K562 (cell line): ENCODE measurements around the gene CYSTM1. TPM values are rescaled to one million over a fixed set of nuclear protein-coding genes. Genes with fewer than 3 reads are reported as not detected.
A peak's percentile ranks its signal among the peaks of the same experiment; 100 is the strongest.

ENCODE experiments used
- ATAC-seq: fragments of 200-7000 bp; cut with Tn5 transposase; 3 replicates; pipeline ENCODE4 v1.9.1; 2020; ENCODE audit warnings: moderate library complexity
- BruUV-seq: library from RNA; stranded (reverse); fragments of 400-500 nt; replicated peaks from 2 replicates; lab custom pipeline; 2021; lab: Mats Ljungman, UMichigan
- CTCF ChIA-PET: fragments of 300-600 bp; formaldehyde crosslinking; extraction: SDS; loops from one replicate; lab custom pipeline; 2021; ENCODE audit warnings: low intra/inter-chr PET ratio; lab: Yijun Ruan, JAX
- POLR2A ChIA-PET: fragments of 300-600, 350-650 bp; sonication (Branson Sonifier 250); formaldehyde crosslinking; extraction: SDS; loops from one replicate; lab custom pipeline; 2021; ENCODE audit warnings: antibody characterized with exemption, inconsistent platforms; lab: Yijun Ruan, JAX
- DNase-seq, 4 experiments: peaks; one replicate each; pipeline versions ENCODE4 v3.0.0 to v3.0.0-alpha.2; 2011 to 2018; ENCODE audit warnings: low spot score in 3 of 4, mixed read lengths in 3 of 4; ENCODE audit errors: extremely low read depth in 1 of 4
- FAIRE-seq: peaks from 2 replicates; lab custom pipeline; 2011; peaks lifted over from hg19 to GRCh38; lab: Jason Lieb, UNC
- H2AFZ ChIP-seq: 2 replicates; pipeline ENCODE4 v1.6.0; 2011; ENCODE audit warnings: low read depth, low read length, control low read depth, inconsistent platforms
- H3K27ac ChIP-seq: fragments of 200-600 bp; 3 replicates; pipeline ENCODE4 v1.8.0; 2011; ENCODE audit warnings: low read depth, mild to moderate bottlenecking, control low read depth, inconsistent platforms, low read length, moderate library complexity, mixed read lengths; ENCODE audit errors: extremely low read depth
- H3K27me3 ChIP-seq, 2 experiments: fragments of 300-600 bp in 1 of 2; 2 replicates in 1 of 2; 3 replicates in 1 of 2; pipeline versions ENCODE4 v1.6.0 to v1.8.0; 2011; ENCODE audit warnings: inconsistent platforms in 2 of 2, low read length in 2 of 2, mild to moderate bottlenecking in 1 of 2, mixed read lengths in 1 of 2, moderate library complexity in 1 of 2; ENCODE audit not compliant: control insufficient read depth in 2 of 2, insufficient read depth in 2 of 2
- H3K36me3 ChIP-seq: fragments of 300-600 bp; 3 replicates; pipeline ENCODE4 v1.8.0; 2011; ENCODE audit warnings: mild to moderate bottlenecking, low read length, inconsistent platforms; ENCODE audit not compliant: control insufficient read depth, insufficient read depth
- H3K4me1 ChIP-seq, 2 experiments: fragments of 200-600 bp in 1 of 2; replicated peaks in 1 of 2; 2 replicates in 1 of 2; 3 replicates in 1 of 2; pipeline versions ENCODE4 v1.5.1 to v1.8.0; 2011; ENCODE audit warnings: inconsistent platforms in 2 of 2, low read length in 2 of 2, mild to moderate bottlenecking in 1 of 2, mixed read lengths in 1 of 2, moderate library complexity in 1 of 2; ENCODE audit not compliant: control insufficient read depth in 2 of 2, insufficient read depth in 2 of 2
- H3K4me2 ChIP-seq: 2 replicates; pipeline ENCODE4 v1.6.1; 2011; ENCODE audit warnings: low read length, control low read depth, inconsistent platforms, mixed read lengths; ENCODE audit not compliant: insufficient read depth
- H3K4me3 ChIP-seq: fragments of 200-600 bp; sonication (generic), shearing (Covaris generic); 2 replicates; pipeline ENCODE4 v1.5.1; 2016; ENCODE audit warnings: control low read depth, inconsistent platforms
- H3K79me2 ChIP-seq: fragments of 200-600 bp; 3 replicates; pipeline ENCODE4 v1.8.0; 2011; ENCODE audit warnings: low read length, inconsistent platforms; ENCODE audit not compliant: control insufficient read depth, insufficient read depth
- H3K9ac ChIP-seq, 2 experiments: 2 replicates each; pipeline versions ENCODE4 v1.6.0 to v1.6.1; 2011; ENCODE audit warnings: low read depth in 2 of 2, low read length in 2 of 2, control low read depth in 1 of 2, inconsistent platforms in 1 of 2, mild to moderate bottlenecking in 1 of 2, mixed read lengths in 1 of 2; ENCODE audit not compliant: insufficient read depth in 1 of 2
- H3K9me1 ChIP-seq: one replicate; pipeline ENCODE4 v1.6.0; 2011; ENCODE audit warnings: inconsistent platforms, mild to moderate bottlenecking, low read length, moderate library complexity; ENCODE audit not compliant: control insufficient read depth, insufficient read depth
- H3K9me3 ChIP-seq: replicated peaks from 2 replicates; pipeline ENCODE4 v1.5.1; 2011; ENCODE audit warnings: low read depth, low read length, inconsistent platforms; ENCODE audit not compliant: control insufficient read depth, insufficient read depth
- H4K20me1 ChIP-seq: replicated peaks from 2 replicates; pipeline ENCODE4 v1.6.1; 2011; ENCODE audit warnings: low read length, inconsistent platforms, mixed read lengths; ENCODE audit not compliant: control insufficient read depth, insufficient read depth
- ARID1B ChIP-seq: fragments of 450-650 bp; IDR thresholded peaks from 2 replicates; pipeline ENCODE4 v1.6.1; 2016; ENCODE audit warnings: antibody characterized with exemption, mild to moderate bottlenecking, inconsistent platforms
- BRD4 ChIP-seq: fragments of 200-600 bp; sonication (generic); IDR thresholded peaks from 2 replicates; pipeline ENCODE4 v1.6.1; 2017; ENCODE audit warnings: inconsistent platforms
- CBFA2T3 ChIP-seq: fragments of 450-650 bp; IDR thresholded peaks from 2 replicates; pipeline ENCODE4 v1.6.1; 2017
- DPF2 ChIP-seq: fragments of 450-650 bp; IDR thresholded peaks from 2 replicates; pipeline ENCODE4 v1.6.1; 2016
- FOSL1 ChIP-seq: fragments of 200-800 bp; sonication (Bioruptor generic); conservative IDR thresholded peaks from 2 replicates; pipeline ENCODE4 v1.6.1; 2016; ENCODE audit warnings: missing genetic modification characterization, missing compliant biosample characterization
- JUN ChIP-seq, 2 experiments: sonication (generic) in 1 of 2; formaldehyde crosslinking in 1 of 2; IDR thresholded peaks; 2 replicates each; pipeline versions ENCODE4 v1.6.1 to v1.8.0; 2012 to 2022; ENCODE audit warnings: borderline replicate concordance in 2 of 2, mild to moderate bottlenecking in 2 of 2, improper control_type of control experiment in 1 of 2, low read depth in 1 of 2, low read length in 1 of 2, missing genetic modification reagents in 1 of 2
- JUND ChIP-seq, 2 experiments: IDR thresholded peaks; 2 replicates in 1 of 2; 3 replicates in 1 of 2; pipeline ENCODE4 v1.6.1; 2011; ENCODE audit warnings: borderline replicate concordance in 2 of 2, low read depth in 2 of 2, low read length in 2 of 2, improper control_type of control experiment in 1 of 2, missing biosample characterization in 1 of 2, missing genetic modification characterization in 1 of 2, missing genetic modification reagents in 1 of 2
- MAFK ChIP-seq: IDR thresholded peaks from 2 replicates; pipeline ENCODE4 v1.6.1; 2011; ENCODE audit warnings: low read length, improper control_type of control experiment
- MAZ ChIP-seq, 2 experiments: fragments of 450-650 bp in 1 of 2; sonication (generic) in 1 of 2; formaldehyde crosslinking; IDR thresholded peaks in 1 of 2; conservative IDR thresholded peaks in 1 of 2; 2 replicates each; pipeline versions ENCODE4 v1.4.0 to v1.5.0; 2020; ENCODE audit warnings: mild to moderate bottlenecking in 1 of 2, missing genetic modification reagents in 1 of 2
- MEF2D ChIP-seq: conservative IDR thresholded peaks from 2 replicates; pipeline ENCODE4 v1.6.1; 2016; ENCODE audit warnings: low read depth, missing genetic modification characterization, missing compliant biosample characterization
- NR2F6 ChIP-seq: fragments of 450-650 bp; formaldehyde crosslinking; IDR thresholded peaks from 2 replicates; pipeline ENCODE4 v1.4.0; 2020; ENCODE audit warnings: mild to moderate bottlenecking
- PHF20 ChIP-seq: fragments of 450-650 bp; IDR thresholded peaks from 2 replicates; pipeline ENCODE4 v1.6.1; 2018; ENCODE audit not compliant: partially characterized antibody
- RBFOX2 ChIP-seq: fragments of 200-400 bp; formaldehyde crosslinking; IDR thresholded peaks from 2 replicates; pipeline ENCODE4 v1.6.1; 2017; ENCODE audit warnings: low read depth, mild to moderate bottlenecking, low read length, moderate library complexity
- SMARCE1 ChIP-seq: fragments of 450-650 bp; IDR thresholded peaks from 2 replicates; pipeline ENCODE4 v1.7.1; 2016; ENCODE audit warnings: mild to moderate bottlenecking
- SNRNP70 ChIP-seq: fragments of 200-400 bp; formaldehyde crosslinking; optimal IDR thresholded peaks from 2 replicates; pipeline ENCODE3; 2017; ENCODE audit warnings: low read depth, low read length
- XRCC3 ChIP-seq: fragments of 450-650 bp; IDR thresholded peaks from 2 replicates; pipeline ENCODE4 v1.6.1; 2017; ENCODE audit warnings: mild to moderate bottlenecking, moderate library complexity
- ZNF316 ChIP-seq: fragments of 450-650 bp; IDR thresholded peaks from 2 replicates; pipeline ENCODE4 v1.6.1; 2016
- ZNF717 ChIP-seq: fragments of 250-450 bp; sonication (Bioruptor Pico); IDR thresholded peaks from 2 replicates; pipeline ENCODE4 v1.5.0; 2021
- WGBS: fragments of 100-300 bp; shearing (Covaris generic); methylation state at CpG from one replicate; pipeline ENCODE4 v1.1.6; 2016; ENCODE audit warnings: low coverage, mixed read lengths; ENCODE audit not compliant: insufficient coverage; ENCODE audit errors: missing lambda C conversion rate; 5-methylcytosine and 5-hydroxymethylcytosine counted together
- in situ Hi-C: fragments of 300-500 bp; cut with MboI; formaldehyde crosslinking; loops from 4 replicates; pipeline ENCODE4 v1.15.0; 2018; ENCODE audit warnings: inconsistent platforms, mixed read lengths
- intact Hi-C: fragments of 100-400 bp; cut with micrococcal nuclease; formaldehyde crosslinking; loops from 2 replicates; pipeline ENCODE4 v1.14.2; 2022
- polyA plus RNA-seq, 8 experiments: library from polyadenylated mRNA; depleted of rRNA in 4 of 8; stranded (reverse) in 5 of 8; unstranded in 3 of 8; fragments of >200 nt; fragmentation: Nextera tagmentation in 2 of 8; fragmentation: Illumina TruSeq in 1 of 8; extraction: Ambion mirVana in 2 of 8; extraction: Trizol in 1 of 8; gene quantifications; 2 replicates each; pipeline versions ENCODE4 v1.2.1 to v1.2.3, GENCODE V29; 2011 to 2014; ENCODE audit warnings: inconsistent platforms in 1 of 8, missing spikeins in 1 of 8
- total RNA-seq, 7 experiments: library from RNA; depleted of rRNA in 6 of 7; stranded (reverse); fragments of >200 nt in 6 of 7; fragmentation: Illumina TruSeq in 2 of 7; extraction: Trizol in 2 of 7; gene quantifications; 2 replicates each; pipeline versions ENCODE4 v1.2.1 to v1.2.3, GENCODE V29; 2011 to 2021; ENCODE audit warnings: low replicate concordance in 1 of 7
- TF ChIP-seq, protein P1 (sequence below): fragments of 250-450 bp; sonication (Bioruptor Pico); IDR thresholded peaks from 2 replicates; pipeline ENCODE4 v1.5.0; 2021
- TF ChIP-seq, protein P2 (sequence below): sonication (generic); IDR thresholded peaks from 2 replicates; pipeline ENCODE4 v1.6.1; 2016
- TF ChIP-seq, protein P3 (sequence below), 2 experiments: fragments of 450-650 bp in 1 of 2; sonication (generic) in 1 of 2; formaldehyde crosslinking in 1 of 2; IDR thresholded peaks in 1 of 2; conservative IDR thresholded peaks in 1 of 2; 2 replicates each; pipeline versions ENCODE4 v1.6.1 to v1.8.1; 2016 to 2023; ENCODE audit warnings: mild to moderate bottlenecking in 2 of 2, moderate library complexity in 2 of 2, inconsistent platforms in 1 of 2, missing genetic modification reagents in 1 of 2

Gene CYSTM1
- total and polyA plus RNA-seq, 9 of the 15 experiments (the other 6 are each of a cell fraction or from before 2014, with no cell fraction given): 76.1 to 422 (median 108) TPM

DNA sequence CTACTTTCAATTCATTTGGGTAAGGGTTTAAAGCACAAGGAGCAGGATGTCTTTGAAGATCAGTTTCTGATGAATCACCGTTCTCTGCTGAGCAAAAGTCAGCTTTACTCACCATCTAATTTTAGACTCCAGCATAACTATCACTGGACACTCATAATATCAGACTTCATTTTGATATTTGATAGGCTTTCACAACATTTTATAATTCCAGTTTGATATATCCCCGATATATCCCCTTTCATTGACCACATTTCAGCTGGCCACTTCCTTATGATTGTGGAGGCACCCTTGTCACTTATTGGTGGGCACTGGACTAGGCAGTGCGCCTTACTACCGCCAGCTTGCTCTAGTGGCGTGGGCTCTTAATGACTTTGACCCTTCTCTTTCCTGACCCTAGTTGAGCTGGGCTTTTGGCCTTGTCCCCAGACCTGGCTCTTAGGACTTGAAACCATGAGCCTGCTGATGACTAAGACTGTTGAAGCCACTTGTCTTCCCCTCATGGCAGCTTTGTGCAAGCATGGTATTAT lies 46.8 kb downstream of the CYSTM1 start:
- intact Hi-C loops (no loop called here), in situ Hi-C loops (no loop called here)
- FAIRE-seq (peak; percentile 37), DNase-seq (peak in 2 of 4 experiments; percentile 42 to 65), ATAC-seq (no peak)
- WGBS: 46% methylated on average over 5 of the region's 5 CpGs
- Histone ChIP-seq H3K9me3 (no peaks in the 10 kb centered on the region), H3K9me1 (peaks cover 4% of the 10 kb centered on the region), H4K20me1 (0 out of 2 replicates have a peak, but pooled peaks cover under 1% of the 10 kb centered on the region), H3K27ac (peak overlapping the region; percentile 76), H3K4me3 (no peak overlapping the region), H3K4me1 (peaks cover 32 to 78% of the 10 kb centered on the region in 2 experiments), H3K4me2 (peak overlapping the region; percentile 49; the same call in 1 of the 2 replicates), H3K36me3 (peaks cover 19% of the 10 kb centered on the region), H3K79me2 (peaks cover 80% of the 10 kb centered on the region), H3K27me3 (no peaks in the 10 kb centered on the region), H3K9ac (peak overlapping the region in 1 of 2 experiments; percentile 39; a peak in 2 of 4 replicates), H2AFZ (no peak overlapping the region)
- BruUV-seq: no TSS peak
- POLR2A ChIA-PET: interaction anchor here (0.9 to 2.1 kb wide), 4 partner anchors 9 to 44 kb away, joined by 4 to 8 read pairs (median 6); no protein-coding TSS in a partner anchor
- CTCF ChIA-PET: no interaction called here
- 0 out of 2 replicates have a peak, but pooled peaks have one; percentile 8 for TF ChIP-seq CBFA2T3
- TF ChIP-seq MAZ (CRISPR knock-in tag; conservative IDR thresholded peaks at IDR 0.05 in 1 of 2, IDR thresholded peaks at IDR 0.05 in 1 of 2): no peak
- TF ChIP-seq JUND (IDR thresholded peaks at IDR 0.05; ENCODE audit: borderline replicate concordance, low read depth, low read length): peak; percentile 61
- TF ChIP-seq JUND (tag; IDR thresholded peaks at IDR 0.05; ENCODE audit: borderline replicate concordance, low read depth, low read length): peak; percentile 59; the same call in 2 of the 3 replicates
- TF ChIP-seq, protein P1, sequence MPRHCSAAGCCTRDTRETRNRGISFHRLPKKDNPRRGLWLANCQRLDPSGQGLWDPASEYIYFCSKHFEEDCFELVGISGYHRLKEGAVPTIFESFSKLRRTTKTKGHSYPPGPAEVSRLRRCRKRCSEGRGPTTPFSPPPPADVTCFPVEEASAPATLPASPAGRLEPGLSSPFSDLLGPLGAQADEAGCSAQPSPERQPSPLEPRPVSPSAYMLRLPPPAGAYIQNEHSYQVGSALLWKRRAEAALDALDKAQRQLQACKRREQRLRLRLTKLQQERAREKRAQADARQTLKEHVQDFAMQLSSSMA (CRISPR knock-in tag): no peak
- TF ChIP-seq FOSL1 (tag): peak; percentile 75
- TF ChIP-seq SNRNP70: no peak
- TF ChIP-seq ZNF316: peak; percentile 67
- no peak for TF ChIP-seq BRD4
- no peak for TF ChIP-seq NR2F6 (CRISPR knock-in tag)
- no peak for TF ChIP-seq XRCC3
- TF ChIP-seq, protein P2, sequence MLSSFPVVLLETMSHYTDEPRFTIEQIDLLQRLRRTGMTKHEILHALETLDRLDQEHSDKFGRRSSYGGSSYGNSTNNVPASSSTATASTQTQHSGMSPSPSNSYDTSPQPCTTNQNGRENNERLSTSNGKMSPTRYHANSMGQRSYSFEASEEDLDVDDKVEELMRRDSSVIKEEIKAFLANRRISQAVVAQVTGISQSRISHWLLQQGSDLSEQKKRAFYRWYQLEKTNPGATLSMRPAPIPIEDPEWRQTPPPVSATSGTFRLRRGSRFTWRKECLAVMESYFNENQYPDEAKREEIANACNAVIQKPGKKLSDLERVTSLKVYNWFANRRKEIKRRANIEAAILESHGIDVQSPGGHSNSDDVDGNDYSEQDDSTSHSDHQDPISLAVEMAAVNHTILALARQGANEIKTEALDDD: peak; percentile 31; the same call in 1 of the 2 replicates
- TF ChIP-seq ZNF717 (CRISPR knock-in tag): no peak
- 0 out of 2 replicates have a peak, but pooled peaks have one; percentile 43 for TF ChIP-seq ARID1B
- TF ChIP-seq MEF2D (tag): 0 out of 2 replicates have a peak, but pooled peaks have one; percentile 46
- TF ChIP-seq RBFOX2: no peak
- peak; percentile 66; the same call in 1 of the 2 replicates for TF ChIP-seq SMARCE1
- no peak for TF ChIP-seq PHF20
- peak; percentile 26; the same call in 1 of the 2 replicates for TF ChIP-seq MAFK
- TF ChIP-seq DPF2: peak; percentile 58
- TF ChIP-seq JUN (IDR thresholded peaks at IDR 0.05; ENCODE audit: borderline replicate concordance, low read depth, low read length): no peak; the same call in 1 of the 2 replicates
- peak; percentile 58; the same call in 1 of the 2 replicates for TF ChIP-seq JUN (CRISPR knock-in tag; IDR thresholded peaks at IDR 0.05; ENCODE audit: borderline replicate concordance)
- TF ChIP-seq, protein P3, sequence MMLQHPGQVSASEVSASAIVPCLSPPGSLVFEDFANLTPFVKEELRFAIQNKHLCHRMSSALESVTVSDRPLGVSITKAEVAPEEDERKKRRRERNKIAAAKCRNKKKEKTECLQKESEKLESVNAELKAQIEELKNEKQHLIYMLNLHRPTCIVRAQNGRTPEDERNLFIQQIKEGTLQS (IDR thresholded peaks at IDR 0.05): peak; percentile 82
- TF ChIP-seq, protein P3 (CRISPR knock-in tag; conservative IDR thresholded peaks at IDR 0.05): no peak; the same call in 1 of the 2 replicates
